Astrocyte (in vitro differentiated cells and primary cell): ENCODE results near the gene C12orf42. TPM values are rescaled to one million over a fixed set of nuclear protein-coding genes. Genes with fewer than 3 reads are reported as not detected.

ENCODE experiments used
- DNase-seq: peaks from one replicate; pipeline ENCODE4 v3.0.0-alpha.2; 2010; ENCODE audit warnings: low read depth
- FAIRE-seq: peaks from 2 replicates; lab custom pipeline; 2011; peaks lifted over from hg19 to GRCh38; lab: Jason Lieb, UNC
- H2AFZ ChIP-seq: 2 replicates; pipeline ENCODE4 v1.6.0; 2012; ENCODE audit warnings: low read depth, low read length, inconsistent platforms
- H3K27ac ChIP-seq: 2 replicates; pipeline ENCODE4 v1.5.1; 2011; ENCODE audit warnings: low read depth, low read length, inconsistent platforms
- H3K27me3 ChIP-seq: 2 replicates; pipeline ENCODE4 v1.6.0; 2011; ENCODE audit warnings: low read length, inconsistent platforms; ENCODE audit not compliant: insufficient read depth
- H3K36me3 ChIP-seq: 2 replicates; pipeline ENCODE4 v1.5.1; 2011; ENCODE audit warnings: low read length, inconsistent platforms; ENCODE audit not compliant: insufficient read depth
- H3K4me1 ChIP-seq: 2 replicates; pipeline ENCODE4 v1.5.1; 2011; ENCODE audit warnings: low read length, inconsistent platforms; ENCODE audit not compliant: insufficient read depth
- H3K4me2 ChIP-seq: 2 replicates; pipeline ENCODE4 v1.6.0; 2012; ENCODE audit warnings: low read length, inconsistent platforms
- H3K4me3 ChIP-seq: 2 replicates; pipeline ENCODE4 v1.5.1; 2011; ENCODE audit warnings: low read depth, mild to moderate bottlenecking, low read length, inconsistent platforms; ENCODE audit not compliant: insufficient read depth
- H3K79me2 ChIP-seq: 2 replicates; pipeline ENCODE4 v1.6.0; 2012; ENCODE audit warnings: mild to moderate bottlenecking, low read length, inconsistent platforms; ENCODE audit not compliant: insufficient read depth
- H3K9ac ChIP-seq: 2 replicates; pipeline ENCODE4 v1.6.0; 2012; ENCODE audit warnings: mild to moderate bottlenecking, low read length, inconsistent platforms
- H3K9me3 ChIP-seq: 2 replicates; pipeline ENCODE4 v1.5.1; 2012; ENCODE audit warnings: low read depth, mild to moderate bottlenecking, low read length, inconsistent platforms; ENCODE audit not compliant: insufficient read depth
- H4K20me1 ChIP-seq: 2 replicates; pipeline ENCODE4 v1.6.0; 2012; ENCODE audit warnings: low read length, inconsistent platforms; ENCODE audit not compliant: insufficient read depth
- H3K27ac Mint-ChIP-seq: one replicate; pipeline ENCODE4 v1.8.0; 2021; ENCODE audit warnings: mild to moderate bottlenecking, mixed read lengths; ENCODE audit not compliant: unreplicated experiment
- H3K27me3 Mint-ChIP-seq: one replicate; pipeline ENCODE4 v1.8.0; 2021; ENCODE audit warnings: low read depth, mixed read lengths; ENCODE audit not compliant: unreplicated experiment
- H3K36me3 Mint-ChIP-seq: one replicate; pipeline ENCODE4 v1.8.0; 2021; ENCODE audit warnings: low read depth, mixed read lengths; ENCODE audit not compliant: unreplicated experiment
- H3K4me1 Mint-ChIP-seq: one replicate; pipeline ENCODE4 v1.8.0; 2021; ENCODE audit warnings: low read depth, mixed read lengths; ENCODE audit not compliant: unreplicated experiment
- H3K4me3 Mint-ChIP-seq: one replicate; pipeline ENCODE4 v1.8.0; 2021; ENCODE audit warnings: mild to moderate bottlenecking, moderate library complexity, mixed read lengths; ENCODE audit not compliant: unreplicated experiment
- H3K9me3 Mint-ChIP-seq: one replicate; pipeline ENCODE4 v1.8.0; 2021; ENCODE audit warnings: mild to moderate bottlenecking, mixed read lengths; ENCODE audit not compliant: unreplicated experiment
- EZH2 ChIP-seq: IDR thresholded peaks from 2 replicates; pipeline ENCODE4 v1.6.1; 2012; ENCODE audit warnings: mild to moderate bottlenecking, low read length, inconsistent platforms; ENCODE audit not compliant: insufficient read depth
- total RNA-seq: library from RNA; stranded (reverse); gene quantifications from 2 replicates; pipeline ENCODE4 v1.2.1, GENCODE V29; 2021
- TF ChIP-seq, protein P1 (sequence below): IDR thresholded peaks from 2 replicates; pipeline ENCODE4 v1.5.1; 2011; ENCODE audit warnings: low read depth, mild to moderate bottlenecking, inconsistent platforms, low read length, moderate library complexity; ENCODE audit not compliant: insufficient read depth

C12orf42 gene
- total RNA-seq, 1 donor from 2014 or later, result not detected

GRCh38 chr12:103334466-103334865, 161.3 kb downstream of the C12orf42 start:
- H3K9ac ChIP-seq, result no peak overlapping the region
- H3K4me2 ChIP-seq, result no peak overlapping the region
- H3K9me3 ChIP-seq, result no peaks in the 10 kb centered on the region
- H3K36me3 ChIP-seq, result no peaks in the 10 kb centered on the region
- H3K4me1 ChIP-seq, result no peaks in the 10 kb centered on the region
- H3K27ac ChIP-seq, result no peak overlapping the region
- Mint-ChIP-seq H3K4me3 (no peak overlapping the region), H3K4me1 (no peaks in the 10 kb centered on the region), H3K27ac (no peak overlapping the region), H3K9me3 (peaks cover 1% of the 10 kb centered on the region), H3K27me3 (peaks cover 8% of the 10 kb centered on the region), H3K36me3 (no peaks in the 10 kb centered on the region)
- H3K4me3 ChIP-seq, result no peak overlapping the region
- H4K20me1 ChIP-seq, result no peaks in the 10 kb centered on the region
- no peaks in the 10 kb centered on the region for H3K79me2 ChIP-seq
- FAIRE-seq (no peak), DNase-seq (no peak)
- no peak overlapping the region for H2AFZ ChIP-seq
- H3K27me3 ChIP-seq, result no peaks in the 10 kb centered on the region
- TF ChIP-seq EZH2, result no peak
- TF ChIP-seq, protein P1, sequence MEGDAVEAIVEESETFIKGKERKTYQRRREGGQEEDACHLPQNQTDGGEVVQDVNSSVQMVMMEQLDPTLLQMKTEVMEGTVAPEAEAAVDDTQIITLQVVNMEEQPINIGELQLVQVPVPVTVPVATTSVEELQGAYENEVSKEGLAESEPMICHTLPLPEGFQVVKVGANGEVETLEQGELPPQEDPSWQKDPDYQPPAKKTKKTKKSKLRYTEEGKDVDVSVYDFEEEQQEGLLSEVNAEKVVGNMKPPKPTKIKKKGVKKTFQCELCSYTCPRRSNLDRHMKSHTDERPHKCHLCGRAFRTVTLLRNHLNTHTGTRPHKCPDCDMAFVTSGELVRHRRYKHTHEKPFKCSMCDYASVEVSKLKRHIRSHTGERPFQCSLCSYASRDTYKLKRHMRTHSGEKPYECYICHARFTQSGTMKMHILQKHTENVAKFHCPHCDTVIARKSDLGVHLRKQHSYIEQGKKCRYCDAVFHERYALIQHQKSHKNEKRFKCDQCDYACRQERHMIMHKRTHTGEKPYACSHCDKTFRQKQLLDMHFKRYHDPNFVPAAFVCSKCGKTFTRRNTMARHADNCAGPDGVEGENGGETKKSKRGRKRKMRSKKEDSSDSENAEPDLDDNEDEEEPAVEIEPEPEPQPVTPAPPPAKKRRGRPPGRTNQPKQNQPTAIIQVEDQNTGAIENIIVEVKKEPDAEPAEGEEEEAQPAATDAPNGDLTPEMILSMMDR, result no peak

DNA sequence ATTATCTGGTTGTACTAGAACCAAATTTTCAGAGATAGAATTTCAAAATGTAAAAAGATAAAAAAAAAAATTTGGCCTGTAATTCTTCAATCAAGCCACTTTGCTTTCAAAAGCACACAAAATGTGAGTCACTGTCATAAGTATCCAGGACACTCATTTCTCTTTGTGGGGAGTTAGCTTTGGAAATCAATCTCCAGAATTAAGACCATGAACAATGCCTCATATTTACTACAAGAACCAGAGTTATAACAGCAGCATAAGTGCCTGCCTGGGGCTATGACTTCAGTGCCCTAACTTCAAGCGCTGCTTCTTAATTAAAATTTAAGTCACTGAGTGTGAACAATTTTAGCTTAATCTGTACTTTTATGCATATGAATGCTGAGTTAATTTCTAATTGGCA, 162.1 kb downstream of the C12orf42 start:
- Mint-ChIP-seq H3K4me1 (no peaks in the 10 kb centered on the region), H3K4me3 (no peak overlapping the region), H3K36me3 (no peaks in the 10 kb centered on the region), H3K9me3 (peaks cover 1% of the 10 kb centered on the region), H3K27ac (no peak overlapping the region), H3K27me3 (peaks cover 8% of the 10 kb centered on the region)
- TF ChIP-seq, protein P1, result no peak
- no peak for TF ChIP-seq EZH2
- FAIRE-seq (no peak), DNase-seq (no peak)
- no peak overlapping the region for H3K9ac ChIP-seq
- no peak overlapping the region for H2AFZ ChIP-seq
- no peak overlapping the region for H3K4me3 ChIP-seq
- no peaks in the 10 kb centered on the region for H3K36me3 ChIP-seq
- H3K9me3 ChIP-seq, result no peaks in the 10 kb centered on the region
- no peak overlapping the region for H3K4me2 ChIP-seq
- no peaks in the 10 kb centered on the region for H4K20me1 ChIP-seq
- H3K79me2 ChIP-seq, result no peaks in the 10 kb centered on the region
- H3K4me1 ChIP-seq, result no peaks in the 10 kb centered on the region
- H3K27me3 ChIP-seq, result no peaks in the 10 kb centered on the region
- H3K27ac ChIP-seq, result no peak overlapping the region

GRCh38 chr12:103331643-103332042, 164.1 kb downstream of the C12orf42 start:
- H2AFZ ChIP-seq, result no peak overlapping the region
- H3K27ac ChIP-seq, result no peak overlapping the region
- Mint-ChIP-seq H3K4me1 (no peaks in the 10 kb centered on the region), H3K36me3 (no peaks in the 10 kb centered on the region), H3K27me3 (peaks cover 8% of the 10 kb centered on the region), H3K4me3 (no peak overlapping the region), H3K27ac (no peak overlapping the region), H3K9me3 (no peaks in the 10 kb centered on the region)
- H3K36me3 ChIP-seq, result no peaks in the 10 kb centered on the region
- DNase-seq (no peak), FAIRE-seq (no peak)
- TF ChIP-seq, protein P1, result no peak
- TF ChIP-seq EZH2, result no peak
- H3K9me3 ChIP-seq, result no peaks in the 10 kb centered on the region
- no peaks in the 10 kb centered on the region for H3K27me3 ChIP-seq
- H4K20me1 ChIP-seq, result no peaks in the 10 kb centered on the region
- H3K9ac ChIP-seq, result no peak overlapping the region
- no peaks in the 10 kb centered on the region for H3K79me2 ChIP-seq
- no peaks in the 10 kb centered on the region for H3K4me1 ChIP-seq
- H3K4me3 ChIP-seq, result no peak overlapping the region
- H3K4me2 ChIP-seq, result no peak overlapping the region
